ENCODE data around the gene GINS3.

The GINS3 gene

GRCh38 chr16:58448890-58449289 lies 56.6 kb downstream of the GINS3 start:
- H3K4me3 ChIP-seq (ENCODE audit: low read depth, low read length) = no peak overlapping the region
- no peak for DNase-seq (ENCODE audit: low read depth, low spot score)
- no peak for TF ChIP-seq CTCF (IDR thresholded peaks at IDR 0.05; ENCODE audit: low read depth, low read length)
- in situ Hi-C loops (cut with HindIII; ENCODE audit: low sequenced_read_pairs) = no loop called here

GRCh38 chr16:58449306-58449705 lies 57.0 kb downstream of the GINS3 start:
- in situ Hi-C loops (cut with HindIII; ENCODE audit: low sequenced_read_pairs) = no loop called here
- DNase-seq (ENCODE audit: low read depth, low spot score) = no peak
- H3K4me3 ChIP-seq (ENCODE audit: low read depth, low read length) = no peak overlapping the region
- TF ChIP-seq CTCF (IDR thresholded peaks at IDR 0.05; ENCODE audit: low read depth, low read length) = no peak

DNA sequence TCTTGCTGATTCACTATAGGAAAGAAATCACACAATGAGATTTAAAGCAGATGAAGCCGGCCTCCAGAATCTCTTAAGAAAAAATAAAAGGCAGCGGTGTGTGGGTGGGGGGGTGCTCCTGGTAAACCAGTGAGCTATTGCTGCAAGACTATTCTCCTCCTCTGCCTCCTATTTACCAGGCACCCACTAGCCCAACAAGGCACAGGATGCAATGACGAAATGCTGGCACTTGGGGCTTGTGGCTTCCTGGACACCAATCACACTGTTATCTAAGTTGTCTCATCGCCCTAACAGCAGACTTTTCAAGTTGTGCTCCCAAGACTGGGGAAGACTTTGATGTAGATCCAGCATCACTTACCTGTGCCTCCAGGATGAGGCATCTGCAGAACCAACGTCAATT lies 57.5 kb downstream of the GINS3 start:
- TF ChIP-seq CTCF (IDR thresholded peaks at IDR 0.05; ENCODE audit: low read depth, low read length) = no peak
- no peak overlapping the region for H3K4me3 ChIP-seq (ENCODE audit: low read depth, low read length)
- DNase-seq (ENCODE audit: low read depth, low spot score) = no peak
- in situ Hi-C loops (cut with HindIII; ENCODE audit: low sequenced_read_pairs) = no loop called here

DNA sequence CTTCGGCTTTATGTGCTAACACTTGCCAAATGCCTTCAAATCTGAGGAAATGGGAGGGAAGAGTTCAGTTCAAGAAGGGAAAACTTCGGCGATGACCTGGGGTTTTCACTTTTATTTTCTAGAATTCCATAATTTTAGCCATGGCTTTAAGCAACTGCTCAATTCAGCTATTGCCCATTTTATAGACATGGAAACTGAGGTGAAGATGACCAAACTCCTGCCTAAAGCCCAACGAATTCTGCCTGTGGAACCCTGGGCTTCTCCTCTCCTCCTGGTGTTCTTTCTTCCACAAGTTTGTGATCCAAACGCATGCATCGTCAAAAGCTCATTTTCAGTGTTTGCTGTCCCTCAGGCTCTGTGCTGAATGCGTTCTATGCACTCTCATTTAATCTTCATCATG lies 58.3 kb downstream of the GINS3 start:
- in situ Hi-C loops (cut with HindIII; ENCODE audit: low sequenced_read_pairs) = no loop called here
- no peak overlapping the region for H3K4me3 ChIP-seq (ENCODE audit: low read depth, low read length)
- TF ChIP-seq CTCF (IDR thresholded peaks at IDR 0.05; ENCODE audit: low read depth, low read length) = no peak
- no peak for DNase-seq (ENCODE audit: low read depth, low spot score)

GRCh38 chr16:58451265-58451689 lies 59.0 kb downstream of the GINS3 start:
- H3K4me3 ChIP-seq (ENCODE audit: low read depth, low read length) = no peak overlapping the region
- in situ Hi-C loops (cut with HindIII; ENCODE audit: low sequenced_read_pairs) = no loop called here
- no peak for TF ChIP-seq CTCF (IDR thresholded peaks at IDR 0.05; ENCODE audit: low read depth, low read length)
- DNase-seq (ENCODE audit: low read depth, low spot score) = no peak

GRCh38 chr16:58451945-58452401 lies 59.7 kb downstream of the GINS3 start:
- no peak overlapping the region for H3K4me3 ChIP-seq (ENCODE audit: low read depth, low read length)
- no peak for DNase-seq (ENCODE audit: low read depth, low spot score)
- in situ Hi-C loops (cut with HindIII; ENCODE audit: low sequenced_read_pairs) = no loop called here
- TF ChIP-seq CTCF (IDR thresholded peaks at IDR 0.05; ENCODE audit: low read depth, low read length) = no peak

GRCh38 chr16:58452640-58453039 lies 60.4 kb downstream of the GINS3 start:
- no peak for TF ChIP-seq CTCF (IDR thresholded peaks at IDR 0.05; ENCODE audit: low read depth, low read length)
- no peak for DNase-seq (ENCODE audit: low read depth, low spot score)
- in situ Hi-C loops (cut with HindIII; ENCODE audit: low sequenced_read_pairs) = no loop called here
- no peak overlapping the region for H3K4me3 ChIP-seq (ENCODE audit: low read depth, low read length)

All from astrocyte of the spinal cord (primary cell).